ENCODE measurements around the gene SPATA24.

The SPATA24 gene

GRCh38 chr5:139386050-139386438 lies 17.8 kb downstream of the SPATA24 start:
- in situ Hi-C loops (cut with HindIII; ENCODE audit: low sequenced_read_pairs), result no loop called here

GRCh38 chr5:139385061-139386049 lies 18.5 kb downstream of the SPATA24 start:
- in situ Hi-C loops (cut with HindIII; ENCODE audit: low sequenced_read_pairs), result no loop called here

GRCh38 chr5:139384591-139385051 lies 19.3 kb downstream of the SPATA24 start:
- in situ Hi-C loops (cut with HindIII; ENCODE audit: low sequenced_read_pairs), result no loop called here

GRCh38 chr5:139383993-139384590 lies 19.8 kb downstream of the SPATA24 start:
- in situ Hi-C loops (cut with HindIII; ENCODE audit: low sequenced_read_pairs), result no loop called here

- in situ Hi-C loops (cut with HindIII; ENCODE audit: low sequenced_read_pairs), result no loop called here
These were observed 20.5 kb downstream of the SPATA24 start, which contains the start of gene SLC23A1 for GRCh38 chr5:139383275-139383992. TSS of gene SLC23A1 (minus strand) at chr5:139383297. CDS start at chr5:139383253, 44 bp downstream.

GRCh38 chr5:139382807-139383206 lies 21.1 kb downstream of the SPATA24 start:
- in situ Hi-C loops (cut with HindIII; ENCODE audit: low sequenced_read_pairs), result no loop called here

- in situ Hi-C loops (cut with HindIII; ENCODE audit: low sequenced_read_pairs), result no loop called here
These were observed 21.8 kb downstream of the SPATA24 start for GRCh38 chr5:139381837-139382761.

- in situ Hi-C loops (cut with HindIII; ENCODE audit: low sequenced_read_pairs), result no loop called here
These were observed 24.1 kb downstream of the SPATA24 start for GRCh38 chr5:139379626-139380449.

- in situ Hi-C loops (cut with HindIII; ENCODE audit: low sequenced_read_pairs), result no loop called here
These were observed 24.9 kb downstream of the SPATA24 start for GRCh38 chr5:139378941-139379361.

GRCh38 chr5:139378101-139378825 lies 25.6 kb downstream of the SPATA24 start:
- in situ Hi-C loops (cut with HindIII; ENCODE audit: low sequenced_read_pairs), result no loop called here

GRCh38 chr5:139377226-139377625 lies 26.7 kb downstream of the SPATA24 start:
- in situ Hi-C loops (cut with HindIII; ENCODE audit: low sequenced_read_pairs), result no loop called here

- in situ Hi-C loops (cut with HindIII; ENCODE audit: low sequenced_read_pairs), result no loop called here
These were observed 27.5 kb downstream of the SPATA24 start for GRCh38 chr5:139376364-139376763.

- in situ Hi-C loops (cut with HindIII; ENCODE audit: low sequenced_read_pairs), result no loop called here
These were observed 29.0 kb downstream of the SPATA24 start for GRCh38 chr5:139374909-139375308.

GRCh38 chr5:139371482-139372435 lies 32.1 kb downstream of the SPATA24 start:
- in situ Hi-C loops (cut with HindIII; ENCODE audit: low sequenced_read_pairs), result no loop called here

- in situ Hi-C loops (cut with HindIII; ENCODE audit: low sequenced_read_pairs), result no loop called here
These were observed 34.7 kb downstream of the SPATA24 start for GRCh38 chr5:139369181-139369580.

- in situ Hi-C loops (cut with HindIII; ENCODE audit: low sequenced_read_pairs), result no loop called here
These were observed 35.3 kb downstream of the SPATA24 start for GRCh38 chr5:139368613-139369012.

GRCh38 chr5:139364466-139364865 lies 39.4 kb downstream of the SPATA24 start:
- in situ Hi-C loops (cut with HindIII; ENCODE audit: low sequenced_read_pairs), result no loop called here

Measured in DLD1 (cell line).